K562 (cell line): ENCODE measurements around the gene OMG. TPM values are rescaled to one million over a fixed set of nuclear protein-coding genes. Genes with fewer than 3 reads are reported as not detected.
A peak's percentile ranks its signal among the peaks of the same experiment; 100 is the strongest.

Experiments
- ATAC-seq: fragments of 200-7000 bp; cut with Tn5 transposase; 3 replicates; pipeline ENCODE4 v1.9.1; 2020; ENCODE audit warnings: moderate library complexity
- BruUV-seq: library from RNA; stranded (reverse); fragments of 400-500 nt; replicated peaks from 2 replicates; lab custom pipeline; 2021; lab: Mats Ljungman, UMichigan
- CTCF ChIA-PET: fragments of 300-600 bp; formaldehyde crosslinking; extraction: SDS; loops from one replicate; lab custom pipeline; 2021; ENCODE audit warnings: low intra/inter-chr PET ratio; lab: Yijun Ruan, JAX
- POLR2A ChIA-PET: fragments of 300-600, 350-650 bp; sonication (Branson Sonifier 250); formaldehyde crosslinking; extraction: SDS; loops from one replicate; lab custom pipeline; 2021; ENCODE audit warnings: antibody characterized with exemption, inconsistent platforms; lab: Yijun Ruan, JAX
- DNase-seq, 4 experiments: peaks; one replicate each; pipeline versions ENCODE4 v3.0.0 to v3.0.0-alpha.2; 2011 to 2018; ENCODE audit warnings: low spot score in 3 of 4, mixed read lengths in 3 of 4; ENCODE audit errors: extremely low read depth in 1 of 4
- FAIRE-seq: peaks from 2 replicates; lab custom pipeline; 2011; peaks lifted over from hg19 to GRCh38; lab: Jason Lieb, UNC
- H2AFZ ChIP-seq: 2 replicates; pipeline ENCODE4 v1.6.0; 2011; ENCODE audit warnings: low read depth, low read length, control low read depth, inconsistent platforms
- H3K27ac ChIP-seq: fragments of 200-600 bp; 3 replicates; pipeline ENCODE4 v1.8.0; 2011; ENCODE audit warnings: low read depth, mild to moderate bottlenecking, control low read depth, inconsistent platforms, low read length, moderate library complexity, mixed read lengths; ENCODE audit errors: extremely low read depth
- H3K27me3 ChIP-seq, 2 experiments: fragments of 300-600 bp in 1 of 2; 2 replicates in 1 of 2; 3 replicates in 1 of 2; pipeline versions ENCODE4 v1.6.0 to v1.8.0; 2011; ENCODE audit warnings: inconsistent platforms in 2 of 2, low read length in 2 of 2, mild to moderate bottlenecking in 1 of 2, mixed read lengths in 1 of 2, moderate library complexity in 1 of 2; ENCODE audit not compliant: control insufficient read depth in 2 of 2, insufficient read depth in 2 of 2
- H3K36me3 ChIP-seq: fragments of 300-600 bp; 3 replicates; pipeline ENCODE4 v1.8.0; 2011; ENCODE audit warnings: mild to moderate bottlenecking, low read length, inconsistent platforms; ENCODE audit not compliant: control insufficient read depth, insufficient read depth
- H3K4me1 ChIP-seq, 2 experiments: fragments of 200-600 bp in 1 of 2; replicated peaks in 1 of 2; 2 replicates in 1 of 2; 3 replicates in 1 of 2; pipeline versions ENCODE4 v1.5.1 to v1.8.0; 2011; ENCODE audit warnings: inconsistent platforms in 2 of 2, low read length in 2 of 2, mild to moderate bottlenecking in 1 of 2, mixed read lengths in 1 of 2, moderate library complexity in 1 of 2; ENCODE audit not compliant: control insufficient read depth in 2 of 2, insufficient read depth in 2 of 2
- H3K4me2 ChIP-seq: 2 replicates; pipeline ENCODE4 v1.6.1; 2011; ENCODE audit warnings: low read length, control low read depth, inconsistent platforms, mixed read lengths; ENCODE audit not compliant: insufficient read depth
- H3K4me3 ChIP-seq: fragments of 200-600 bp; sonication (generic), shearing (Covaris generic); 2 replicates; pipeline ENCODE4 v1.5.1; 2016; ENCODE audit warnings: control low read depth, inconsistent platforms
- H3K79me2 ChIP-seq: fragments of 200-600 bp; 3 replicates; pipeline ENCODE4 v1.8.0; 2011; ENCODE audit warnings: low read length, inconsistent platforms; ENCODE audit not compliant: control insufficient read depth, insufficient read depth
- H3K9ac ChIP-seq, 2 experiments: 2 replicates each; pipeline versions ENCODE4 v1.6.0 to v1.6.1; 2011; ENCODE audit warnings: low read depth in 2 of 2, low read length in 2 of 2, control low read depth in 1 of 2, inconsistent platforms in 1 of 2, mild to moderate bottlenecking in 1 of 2, mixed read lengths in 1 of 2; ENCODE audit not compliant: insufficient read depth in 1 of 2
- H3K9me1 ChIP-seq: one replicate; pipeline ENCODE4 v1.6.0; 2011; ENCODE audit warnings: inconsistent platforms, mild to moderate bottlenecking, low read length, moderate library complexity; ENCODE audit not compliant: control insufficient read depth, insufficient read depth
- H3K9me3 ChIP-seq: replicated peaks from 2 replicates; pipeline ENCODE4 v1.5.1; 2011; ENCODE audit warnings: low read depth, low read length, inconsistent platforms; ENCODE audit not compliant: control insufficient read depth, insufficient read depth
- H4K20me1 ChIP-seq: replicated peaks from 2 replicates; pipeline ENCODE4 v1.6.1; 2011; ENCODE audit warnings: low read length, inconsistent platforms, mixed read lengths; ENCODE audit not compliant: control insufficient read depth, insufficient read depth
- BACH1 ChIP-seq: fragments of 200-800 bp; sonication (Bioruptor generic); IDR thresholded peaks from 2 replicates; pipeline ENCODE4 v1.6.1; 2016; ENCODE audit warnings: missing genetic modification characterization, missing compliant biosample characterization
- C11orf30 ChIP-seq: fragments of 450-650 bp; IDR thresholded peaks from 2 replicates; pipeline ENCODE4 v1.6.1; 2016; ENCODE audit warnings: low read depth, mild to moderate bottlenecking
- CHD2 ChIP-seq: IDR thresholded peaks from 2 replicates; pipeline ENCODE4 v1.6.1; 2011; ENCODE audit warnings: low read depth, low read length
- GTF2F1 ChIP-seq: IDR thresholded peaks from 2 replicates; pipeline ENCODE4 v1.6.1; 2011; ENCODE audit warnings: low read depth, low read length, improper control_type of control experiment
- MAFF ChIP-seq: IDR thresholded peaks from 2 replicates; pipeline ENCODE4 v1.6.1; 2012; ENCODE audit warnings: low read length, improper control_type of control experiment
- MAFG ChIP-seq: fragments of 450-650 bp; conservative IDR thresholded peaks from 2 replicates; pipeline ENCODE4 v1.6.1; 2016; ENCODE audit warnings: missing genetic modification characterization, missing compliant biosample characterization
- RBM17 ChIP-seq: fragments of 200-400 bp; formaldehyde crosslinking; IDR thresholded peaks from 2 replicates; pipeline ENCODE4 v1.6.1; 2017; ENCODE audit warnings: low read depth, mild to moderate bottlenecking, low read length, borderline replicate concordance
- STAT5A ChIP-seq: IDR thresholded peaks from 2 replicates; pipeline ENCODE4 v1.6.1; 2012; ENCODE audit warnings: low read length, inconsistent platforms, borderline replicate concordance
- ZNF316 ChIP-seq: fragments of 450-650 bp; IDR thresholded peaks from 2 replicates; pipeline ENCODE4 v1.6.1; 2016
- whole genome bisulfite sequencing: fragments of 100-300 bp; shearing (Covaris generic); methylation state at CpG from one replicate; pipeline ENCODE4 v1.1.6; 2016; ENCODE audit warnings: low coverage, mixed read lengths; ENCODE audit not compliant: insufficient coverage; ENCODE audit errors: missing lambda C conversion rate; 5-methylcytosine and 5-hydroxymethylcytosine counted together
- in situ Hi-C: fragments of 300-500 bp; cut with MboI; formaldehyde crosslinking; loops from 4 replicates; pipeline ENCODE4 v1.15.0; 2018; ENCODE audit warnings: inconsistent platforms, mixed read lengths
- intact Hi-C: fragments of 100-400 bp; cut with micrococcal nuclease; formaldehyde crosslinking; loops from 2 replicates; pipeline ENCODE4 v1.14.2; 2022
- polyA plus RNA-seq, 8 experiments: library from polyadenylated mRNA; depleted of rRNA in 4 of 8; stranded (reverse) in 5 of 8; unstranded in 3 of 8; fragments of >200 nt; fragmentation: Nextera tagmentation in 2 of 8; fragmentation: Illumina TruSeq in 1 of 8; extraction: Ambion mirVana in 2 of 8; extraction: Trizol in 1 of 8; gene quantifications; 2 replicates each; pipeline versions ENCODE4 v1.2.1 to v1.2.3, GENCODE V29; 2011 to 2014; ENCODE audit warnings: inconsistent platforms in 1 of 8, missing spikeins in 1 of 8
- total RNA-seq, 7 experiments: library from RNA; depleted of rRNA in 6 of 7; stranded (reverse); fragments of >200 nt in 6 of 7; fragmentation: Illumina TruSeq in 2 of 7; extraction: Trizol in 2 of 7; gene quantifications; 2 replicates each; pipeline versions ENCODE4 v1.2.1 to v1.2.3, GENCODE V29; 2011 to 2021; ENCODE audit warnings: low replicate concordance in 1 of 7

OMG gene
- total and polyA plus RNA-seq, 9 of the 15 experiments (the other 6 are each of a cell fraction or from before 2014, with no cell fraction given), result 0.41 TPM; not detected in 8

- TF ChIP-seq RBM17, result no peak
- TF ChIP-seq BACH1 (tag), result no peak
- no peak for TF ChIP-seq GTF2F1
Measured at GRCh38 chr17:31261601-31262000, 35.4 kb downstream of the OMG start (continued).

- ChIA-PET POLR2A (no interaction called here), CTCF (no interaction called here)
- 85% methylated on average over 3 of the region's 3 CpGs for WGBS
- FAIRE-seq (no peak), DNase-seq (no peak), ATAC-seq (no peak)
- Histone ChIP-seq H4K20me1 (no peaks in the 10 kb centered on the region), H3K79me2 (no peaks in the 10 kb centered on the region), H3K4me2 (no peak overlapping the region), H3K9me3 (no peaks in the 10 kb centered on the region), H3K27me3 (no peaks in the 10 kb centered on the region), H3K9ac (no peak overlapping the region), H3K4me1 (no peaks in the 10 kb centered on the region), H3K9me1 (no peaks in the 10 kb centered on the region), H3K4me3 (no peak overlapping the region), H3K27ac (no peak overlapping the region), H2AFZ (no peak overlapping the region), H3K36me3 (peaks cover 39% of the 10 kb centered on the region; the same call in 2 of the 3 replicates)
- no TSS peak for BruUV-seq
- in situ Hi-C loops, result no loop called here
- TF ChIP-seq STAT5A (no peak), MAFG (peak; percentile 42; the same call in 1 of the 2 replicates), C11orf30 (peak; percentile 46), CHD2 (no peak), ZNF316 (peak; percentile 65), MAFF (0 out of 2 replicates have a peak, but pooled peaks have one; percentile 7)
- intact Hi-C loops, result no loop called here
Measured at GRCh38 chr17:31260151-31260550, 36.9 kb downstream of the OMG start.
